Breast epithelium (tissue), 3 donors: Measurements from ENCODE around the gene MARK3.

Experiments used
- CTCF ChIP-seq, 3 donors: fragments of 450-650 bp; IDR thresholded peaks; one replicate each; pipeline ENCODE4 v1.5.1; 2016 to 2017; ENCODE audit warnings: antibody characterized with exemption in 3 of 3, mild to moderate bottlenecking in 3 of 3, moderate library complexity in 3 of 3
- POLR2A ChIP-seq: fragments of 450-650 bp; IDR thresholded peaks from one replicate; pipeline ENCODE4 v1.6.1; 2016; ENCODE audit warnings: antibody characterized with exemption, mild to moderate bottlenecking, moderate library complexity

GRCh38 chr14:103531421-103532215, 146.4 kb downstream of the MARK3 start:
- TF ChIP-seq CTCF (IDR thresholded peaks at IDR 0.05) (no peak), POLR2A (no peak)
